Stimulated activated CD8-positive, alpha-beta memory T cell treated with anti-CD3 and anti-CD28 coated beads, Interleukin-7, amount 100 ng/mL, for 48 hours (primary cell): ENCODE results near the gene EHBP1.

ENCODE experiments used
- DNase-seq, 2 donors: peaks; one replicate each; pipeline ENCODE4 v3.0.0-alpha.2; 2020; ENCODE audit warnings: low read depth in 1 of 2; ENCODE audit errors: extremely low read depth in 1 of 2

Gene EHBP1

GRCh38 chr2:62774555-62775366 lies 69.2 kb downstream of the EHBP1 start:
- no peak for DNase-seq

- DNase-seq: no peak
These were observed 69.8 kb downstream of the EHBP1 start for GRCh38 chr2:62775367-62775668.

- no peak for DNase-seq
These were observed 78.2 kb downstream of the EHBP1 start for GRCh38 chr2:62783679-62784078.

- DNase-seq: no peak
These were observed 78.8 kb downstream of the EHBP1 start for GRCh38 chr2:62784341-62784740.

- DNase-seq: no peak
These were observed 79.7 kb downstream of the EHBP1 start for GRCh38 chr2:62785216-62785615.

- DNase-seq: no peak
These were observed 80.5 kb downstream of the EHBP1 start for GRCh38 chr2:62785810-62786597.

DNA sequence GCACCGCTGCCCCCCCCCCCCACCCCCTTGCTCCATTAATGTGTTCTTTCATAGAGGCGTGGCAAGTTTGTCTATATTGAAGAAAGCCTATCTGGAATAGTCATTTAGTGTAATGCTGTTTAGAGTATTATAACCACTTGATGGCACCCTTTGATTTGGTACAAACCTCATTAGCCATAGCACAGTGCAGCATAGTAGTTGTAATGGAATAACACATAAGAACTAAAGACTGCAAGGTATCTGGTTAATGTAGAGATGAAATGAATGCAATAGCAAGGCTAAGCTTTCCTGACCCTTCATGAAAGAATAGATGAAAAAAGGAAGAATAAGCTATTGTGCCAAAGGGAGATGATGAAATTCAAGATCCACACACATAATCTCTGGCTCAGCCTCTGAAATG lies 81.9 kb downstream of the EHBP1 start:
- DNase-seq: no peak

DNA sequence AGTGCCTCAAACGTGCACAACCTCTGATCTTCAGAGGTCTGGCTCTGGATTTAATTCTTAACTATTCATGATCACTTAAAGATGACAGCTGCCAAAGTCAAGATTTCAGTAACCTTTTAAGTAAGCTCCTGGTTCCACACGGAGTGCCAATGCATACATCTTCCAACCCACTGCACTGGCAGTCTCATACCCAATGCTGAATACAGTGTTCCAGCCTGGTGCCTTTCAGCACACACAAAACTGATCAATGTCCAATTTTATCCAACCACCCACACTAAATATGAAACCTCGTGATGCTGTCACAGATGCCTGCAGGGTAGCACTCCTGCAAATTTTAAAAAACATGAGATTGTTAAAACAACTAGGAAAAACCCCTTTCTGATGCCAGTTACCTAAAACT lies 84.0 kb downstream of the EHBP1 start:
- no peak for DNase-seq

GRCh38 chr2:62789918-62790317 lies 84.4 kb downstream of the EHBP1 start:
- DNase-seq: no peak

DNA sequence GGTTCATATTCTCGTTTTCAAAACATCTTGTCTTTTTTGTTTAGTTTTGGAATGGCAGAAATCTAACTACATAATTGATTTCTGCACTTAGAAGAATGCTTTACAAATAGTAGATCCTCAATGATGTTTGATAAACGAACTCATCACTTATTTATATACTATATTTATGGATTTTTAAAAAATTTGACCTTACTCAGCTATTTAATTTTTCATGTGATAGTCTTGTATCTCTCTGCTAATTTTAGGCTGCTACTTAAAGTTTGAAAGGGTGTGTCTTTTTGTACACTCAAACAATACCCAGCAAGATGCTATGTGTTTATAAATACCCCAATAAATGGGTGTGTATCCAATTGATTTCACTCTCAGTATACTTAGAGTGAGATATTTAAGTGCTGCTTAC lies 86.9 kb downstream of the EHBP1 start:
- no peak for DNase-seq

GRCh38 chr2:62793213-62793612 lies 87.7 kb downstream of the EHBP1 start:
- no peak for DNase-seq

DNA sequence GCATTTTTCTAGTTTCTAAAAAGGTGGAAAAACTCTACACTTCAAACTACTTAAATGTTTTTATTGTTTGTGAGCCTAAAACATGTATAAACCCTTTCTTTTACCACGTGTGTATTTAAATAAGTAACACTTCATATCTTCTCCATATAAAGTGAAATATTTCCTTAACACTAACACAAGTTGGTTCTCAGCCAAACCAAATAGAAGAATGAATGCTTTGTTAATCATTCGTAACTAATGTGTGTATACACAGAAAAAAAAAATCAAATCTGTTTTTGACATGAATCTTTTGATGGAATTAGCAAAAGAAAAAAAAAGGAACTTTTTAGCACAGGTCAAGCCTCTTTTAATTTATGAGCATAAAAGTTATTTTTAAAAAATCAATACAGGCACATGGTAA lies 89.3 kb downstream of the EHBP1 start:
- no peak for DNase-seq

DNA sequence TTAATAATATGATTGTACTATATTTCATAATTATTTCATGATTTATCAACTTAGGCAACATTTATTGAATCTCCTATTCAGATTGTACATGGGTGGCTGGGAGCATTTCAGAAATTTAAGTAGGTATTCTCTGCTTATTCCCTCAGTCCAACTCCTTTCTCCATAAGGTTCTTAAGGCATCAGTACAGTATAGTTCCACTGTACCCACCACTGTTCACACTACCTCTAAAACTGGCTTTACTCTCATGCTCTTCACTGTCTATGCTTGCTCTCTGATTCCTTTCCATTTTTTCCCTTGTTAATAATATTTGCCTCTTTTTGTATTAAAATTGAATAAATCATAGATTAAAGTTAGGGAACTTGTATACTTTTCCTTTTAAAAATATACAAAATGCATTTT lies 89.8 kb downstream of the EHBP1 start:
- DNase-seq: no peak

DNA sequence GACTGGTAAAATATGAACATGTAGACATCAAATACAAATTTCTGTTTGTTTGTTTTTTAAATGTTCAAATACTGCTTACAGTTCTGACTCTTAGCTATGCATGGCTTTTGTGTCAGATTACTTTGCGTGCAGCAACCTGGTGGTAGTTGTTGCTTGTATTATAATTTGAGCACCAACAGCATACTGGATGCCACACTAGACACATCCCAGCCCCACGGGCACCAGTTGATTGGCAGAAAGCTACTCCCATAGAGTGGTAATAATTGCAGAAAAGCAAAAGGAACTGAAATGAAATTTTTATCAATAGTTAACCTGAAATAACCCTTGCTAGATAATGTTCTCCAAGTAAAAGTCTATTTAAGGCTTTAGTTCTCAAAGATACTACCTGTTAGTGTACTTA lies 91.6 kb downstream of the EHBP1 start:
- no peak for DNase-seq

DNA sequence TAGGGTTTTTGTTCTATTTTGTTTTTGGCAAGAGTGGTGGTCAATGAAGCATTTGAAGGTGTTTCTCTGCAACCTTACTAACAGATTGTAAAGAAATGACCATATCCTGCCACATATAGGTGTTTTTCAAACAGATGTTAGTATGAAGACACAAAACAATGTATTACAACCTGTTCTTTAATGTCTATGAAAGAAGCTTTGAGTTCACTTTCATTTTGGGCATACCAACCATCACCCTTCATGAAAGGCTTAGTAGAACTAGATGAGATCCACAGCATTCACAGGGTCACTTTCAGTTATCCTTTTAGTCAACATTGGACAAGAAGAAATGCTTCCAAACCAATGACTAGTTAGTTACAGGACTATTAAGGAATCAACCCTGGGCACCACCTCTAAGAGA lies 95.1 kb downstream of the EHBP1 start:
- no peak for DNase-seq

DNA sequence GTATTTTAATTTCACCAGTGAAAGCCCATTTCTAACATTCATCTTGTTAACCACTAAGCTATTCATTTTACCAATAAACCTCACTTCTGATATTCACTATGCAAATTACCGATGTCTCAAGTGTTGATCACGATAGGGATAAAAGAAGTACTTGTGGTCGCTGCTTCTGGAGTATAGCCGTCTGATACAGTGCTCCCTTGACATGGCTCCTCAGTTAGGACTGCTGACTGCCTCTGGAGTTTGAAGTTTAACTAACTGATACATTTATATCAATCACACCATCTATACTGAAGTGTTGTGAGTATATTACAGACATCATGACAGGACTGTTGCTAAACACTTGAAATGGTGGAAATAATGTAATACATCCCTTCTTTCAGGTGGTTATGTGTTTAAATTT lies 95.6 kb downstream of the EHBP1 start:
- no peak for DNase-seq

DNA sequence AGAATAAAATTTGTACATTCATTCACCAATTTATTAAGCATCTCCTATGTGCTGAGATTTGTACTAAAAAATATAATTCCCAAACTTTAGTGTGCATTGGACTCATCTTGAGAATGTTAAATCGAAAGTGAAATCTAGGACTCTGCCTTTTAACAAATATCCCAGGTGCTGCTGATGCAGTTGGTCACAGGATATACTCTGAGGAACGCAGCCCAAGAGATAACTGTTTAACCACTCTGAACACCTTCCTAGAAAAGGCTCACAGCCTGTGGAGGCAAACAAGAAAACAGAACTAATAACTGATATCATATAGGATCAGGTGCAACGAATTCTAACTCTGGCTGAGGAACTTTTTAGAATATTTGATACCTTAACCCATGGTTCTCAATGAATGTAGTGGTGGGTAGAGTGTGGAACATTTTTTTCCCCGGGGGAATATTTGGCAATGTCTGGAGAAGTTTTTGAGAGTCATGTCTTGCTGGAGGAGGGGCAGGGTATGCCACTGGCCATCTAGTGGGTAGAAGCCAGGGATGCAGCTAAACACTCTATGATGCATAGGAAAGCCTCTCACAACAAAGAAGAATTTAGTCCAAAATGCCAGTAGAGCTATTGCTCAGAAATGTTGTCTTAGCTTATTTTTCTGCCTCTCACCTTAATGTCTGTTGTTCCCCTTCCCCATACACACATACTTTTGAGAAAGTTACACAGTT lies 96.5 kb downstream of the EHBP1 start:
- DNase-seq: no peak

DNA sequence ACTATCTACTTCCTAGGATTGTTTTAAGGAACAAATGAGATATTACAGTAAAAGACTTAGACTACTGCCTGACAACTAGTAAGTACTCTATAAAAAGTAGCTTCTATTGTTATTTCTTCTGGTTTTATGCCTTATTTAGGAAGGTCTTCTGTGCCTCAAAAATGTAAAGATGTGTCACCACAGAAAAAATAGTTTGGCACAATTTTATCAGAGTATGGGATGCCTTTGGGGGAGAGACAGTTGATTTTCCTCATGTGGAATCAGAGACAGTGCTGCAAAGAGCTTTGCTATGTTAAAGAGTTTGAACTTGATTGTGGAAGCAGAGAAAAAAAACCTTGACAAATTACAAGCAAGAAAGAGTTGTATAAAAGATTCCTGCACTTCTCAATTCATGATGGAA lies 98.4 kb downstream of the EHBP1 start:
- DNase-seq: no peak

- no peak for DNase-seq
These were observed 100.7 kb downstream of the EHBP1 start for GRCh38 chr2:62806231-62806630.

DNA sequence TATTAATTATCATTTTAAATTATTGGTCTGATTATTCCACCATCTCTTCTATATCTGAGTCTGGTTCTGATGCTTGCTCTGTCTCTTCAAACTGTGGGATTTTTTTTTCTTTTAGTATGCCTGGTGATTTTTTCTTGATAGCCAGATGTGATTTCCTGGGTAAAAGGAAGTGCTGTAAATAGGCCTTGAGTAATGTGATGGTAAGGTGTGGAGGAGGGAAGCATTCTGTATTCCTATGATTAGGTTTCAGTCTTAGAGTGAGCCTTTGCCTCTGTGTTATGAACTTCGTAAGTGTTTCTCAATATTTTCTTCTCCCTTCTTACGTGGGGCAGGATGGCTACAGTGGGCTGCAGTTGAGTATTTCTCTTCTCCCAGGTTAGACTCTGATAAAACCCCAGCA lies 103.0 kb downstream of the EHBP1 start:
- no peak for DNase-seq

DNA sequence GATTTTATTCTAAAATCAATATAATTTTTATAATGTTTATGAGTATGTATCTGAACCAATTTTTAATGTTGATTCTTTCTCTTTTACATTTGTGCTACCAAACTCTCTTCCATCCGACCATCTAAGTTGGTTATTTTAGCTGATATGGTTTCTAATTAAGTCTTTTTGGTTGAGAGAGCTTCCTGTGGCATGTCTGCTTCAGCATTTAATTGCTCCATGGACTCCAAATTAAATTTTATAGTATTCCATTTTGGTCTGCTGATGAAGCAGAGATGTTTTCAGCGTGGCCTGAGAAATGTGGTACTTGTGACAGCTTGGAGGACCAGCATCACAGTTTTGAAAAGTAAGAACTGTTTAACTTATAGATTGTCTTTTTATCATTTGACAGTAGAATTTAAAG lies 105.6 kb downstream of the EHBP1 start:
- no peak for DNase-seq

- no peak for DNase-seq
These were observed 106.5 kb downstream of the EHBP1 start for GRCh38 chr2:62811972-62812371.
